Right ventricle myocardium inferior (tissue), 1 donor: Measurements from ENCODE around the gene HIRA. TPM values are rescaled to one million over a fixed set of nuclear protein-coding genes. Genes with fewer than 3 reads are reported as not detected.
A peak's percentile ranks its signal among the peaks of the same experiment; 100 is the strongest.

ENCODE experiments used
- ATAC-seq: fragments of 200-7000 bp; cut with Tn5 transposase; one replicate; pipeline ENCODE4 v1.9.1; 2020; ENCODE audit warnings: mild to moderate bottlenecking, moderate library complexity
- DNase-seq: peaks from one replicate; pipeline ENCODE4 v3.0.0; 2021; ENCODE audit errors: missing footprints
- intact Hi-C: fragments of 100-400 bp; cut with DNase I; formaldehyde crosslinking; loops from one replicate; pipeline ENCODE4 v1.11.0; 2022
- long read RNA-seq: library from polyadenylated mRNA; unstranded; transcript quantifications from one replicate; pipeline ENCODE4 v2.0.0, GENCODE V29; 2021
- total RNA-seq: library from RNA; stranded (reverse); fragmentation: NEBNext Ultra II Directional; extraction: Animal tissue kit (Norgen Biotek cat#: 25700); gene quantifications from one replicate; pipeline ENCODE4 v1.2.1, GENCODE V29; 2021
- donor health status: DM: no; HTN: yes; CAD: no; lungs with severe emphysema.

Gene HIRA, protein sequence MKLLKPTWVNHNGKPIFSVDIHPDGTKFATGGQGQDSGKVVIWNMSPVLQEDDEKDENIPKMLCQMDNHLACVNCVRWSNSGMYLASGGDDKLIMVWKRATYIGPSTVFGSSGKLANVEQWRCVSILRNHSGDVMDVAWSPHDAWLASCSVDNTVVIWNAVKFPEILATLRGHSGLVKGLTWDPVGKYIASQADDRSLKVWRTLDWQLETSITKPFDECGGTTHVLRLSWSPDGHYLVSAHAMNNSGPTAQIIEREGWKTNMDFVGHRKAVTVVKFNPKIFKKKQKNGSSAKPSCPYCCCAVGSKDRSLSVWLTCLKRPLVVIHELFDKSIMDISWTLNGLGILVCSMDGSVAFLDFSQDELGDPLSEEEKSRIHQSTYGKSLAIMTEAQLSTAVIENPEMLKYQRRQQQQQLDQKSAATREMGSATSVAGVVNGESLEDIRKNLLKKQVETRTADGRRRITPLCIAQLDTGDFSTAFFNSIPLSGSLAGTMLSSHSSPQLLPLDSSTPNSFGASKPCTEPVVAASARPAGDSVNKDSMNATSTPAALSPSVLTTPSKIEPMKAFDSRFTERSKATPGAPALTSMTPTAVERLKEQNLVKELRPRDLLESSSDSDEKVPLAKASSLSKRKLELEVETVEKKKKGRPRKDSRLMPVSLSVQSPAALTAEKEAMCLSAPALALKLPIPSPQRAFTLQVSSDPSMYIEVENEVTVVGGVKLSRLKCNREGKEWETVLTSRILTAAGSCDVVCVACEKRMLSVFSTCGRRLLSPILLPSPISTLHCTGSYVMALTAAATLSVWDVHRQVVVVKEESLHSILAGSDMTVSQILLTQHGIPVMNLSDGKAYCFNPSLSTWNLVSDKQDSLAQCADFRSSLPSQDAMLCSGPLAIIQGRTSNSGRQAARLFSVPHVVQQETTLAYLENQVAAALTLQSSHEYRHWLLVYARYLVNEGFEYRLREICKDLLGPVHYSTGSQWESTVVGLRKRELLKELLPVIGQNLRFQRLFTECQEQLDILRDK
- total RNA-seq: 17.4 TPM
- long read RNA-seq, partial matches to known transcripts: 6 of 7 reads
- long read RNA-seq, other reads (novel, unspliced or antisense): 1 of 7 reads

DNA sequence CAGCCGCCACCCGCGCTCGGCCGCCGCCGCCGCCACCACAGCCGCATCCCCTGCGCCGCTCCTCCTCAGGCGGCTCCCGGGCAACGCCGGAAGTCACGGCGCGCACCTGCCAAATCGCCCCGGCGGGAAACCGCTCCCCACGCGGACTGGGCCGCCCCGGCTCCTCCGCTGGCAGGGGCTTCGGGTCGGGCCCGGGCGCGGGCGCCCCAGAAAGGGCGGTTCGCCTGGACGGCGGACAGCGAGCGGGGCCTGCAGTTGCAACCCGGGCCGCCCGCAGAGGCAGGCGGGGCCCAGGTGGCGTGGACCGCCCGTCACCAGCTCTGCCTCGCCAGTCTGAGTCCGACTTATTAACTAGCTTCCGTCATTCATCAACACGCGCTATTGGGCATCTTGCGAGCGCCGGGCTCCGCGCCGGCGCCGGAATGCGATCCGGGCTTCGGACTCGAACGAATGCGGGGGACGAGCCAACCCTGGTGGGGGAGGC, at the start of gene HIRA:
Gene HIRA, minus strand, starts transcription at position 85 of the 484 bp plus-strand sequence. CDS start 257 bp downstream, outside the sequence.
- intact Hi-C loops: loop anchor here (1.0 to 10.0 kb wide), 4 partner anchors 16 to 287 kb away; partner anchors contain the start of genes C22orf39, CDC45, CLTCL1 and ESS2
- peak; percentile 93 for DNase-seq
- peak; percentile 76 for ATAC-seq

DNA sequence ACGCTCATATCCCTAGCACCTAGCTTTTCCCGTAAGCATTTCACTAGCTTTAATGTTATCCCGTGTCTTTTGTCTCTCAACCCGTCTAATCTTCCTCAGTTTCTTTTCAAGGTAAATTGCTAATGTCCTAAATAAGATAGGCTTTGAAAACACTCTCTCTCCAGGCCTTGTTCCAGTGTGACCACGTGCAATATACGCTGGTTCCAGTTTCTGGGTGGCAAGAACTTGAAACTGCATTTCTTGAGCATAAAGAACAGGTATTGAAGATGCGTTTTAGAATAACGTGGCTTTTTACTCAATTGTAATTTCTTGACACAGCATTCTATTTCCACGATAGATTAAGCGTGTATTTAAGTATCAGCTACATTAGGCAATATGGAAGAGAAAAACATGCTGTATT, 49.3 kb upstream of the HIRA start:
- intact Hi-C loops: no loop called here
- ATAC-seq: no peak
- DNase-seq: no peak

DNA sequence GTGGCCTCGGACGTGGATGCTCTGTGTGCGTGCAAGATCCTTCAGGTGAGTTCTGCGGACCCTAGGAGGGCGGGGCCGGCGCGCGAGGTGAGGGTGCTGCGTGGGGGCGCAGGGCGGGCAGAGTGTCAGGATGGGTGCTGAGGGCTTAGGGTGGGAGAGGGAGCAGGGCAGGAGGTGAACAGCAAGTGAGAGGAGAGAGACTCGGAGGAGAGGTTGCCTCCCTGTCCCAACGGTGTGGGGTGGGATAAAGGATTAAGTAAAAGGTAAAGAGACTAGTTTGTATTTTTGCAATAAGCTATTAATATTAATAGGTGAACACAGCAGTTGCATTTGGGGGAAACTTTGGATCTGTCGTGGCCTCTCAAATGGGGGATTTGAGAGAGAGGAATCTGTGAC, 48.6 kb upstream of the HIRA start:
- ATAC-seq (no peak), DNase-seq (no peak)
- intact Hi-C loops: no loop called here

DNA sequence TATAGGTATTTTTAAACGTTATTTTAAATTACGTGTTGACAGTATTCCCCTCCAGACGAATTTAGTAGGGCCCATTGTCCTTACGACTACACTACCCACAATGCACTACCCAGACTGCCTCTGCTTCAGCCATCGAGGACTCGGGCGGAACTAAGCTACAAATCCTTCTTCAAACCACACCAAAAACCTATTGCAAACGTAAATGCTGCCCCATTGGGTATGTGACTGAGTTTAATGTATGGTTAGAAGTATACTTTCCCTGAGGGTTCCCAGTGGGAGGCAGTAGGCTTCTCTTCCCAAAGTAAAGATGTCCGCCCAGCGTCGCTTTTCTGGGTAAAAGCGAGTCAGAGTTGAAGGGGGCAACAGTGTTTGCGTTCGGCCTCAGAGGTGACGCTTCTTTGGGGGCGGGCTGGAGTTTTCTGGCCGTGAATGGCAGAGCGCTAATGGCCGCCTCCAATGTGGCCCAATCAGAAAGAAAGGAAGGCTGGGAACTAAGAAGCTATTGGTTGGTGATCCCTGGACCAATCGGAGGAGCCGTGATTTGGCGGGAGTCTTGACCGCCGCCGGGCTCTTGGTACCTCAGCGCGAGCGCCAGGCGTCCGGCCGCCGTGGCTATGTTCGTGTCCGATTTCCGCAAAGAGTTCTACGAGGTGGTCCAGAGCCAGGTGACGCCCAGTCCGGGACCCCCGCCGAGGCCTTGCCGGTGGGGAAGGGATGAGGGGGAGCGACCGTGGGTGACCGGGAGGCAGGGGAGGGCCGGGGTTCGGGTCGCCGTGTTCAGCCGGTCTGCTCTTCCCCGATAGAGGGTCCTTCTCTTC, 48.0 kb upstream of the HIRA start, which contains the start of gene CDC45:
Gene CDC45, plus strand, starts transcription at position 566 of the 818 bp plus-strand sequence. Its CDS starts 49 bp downstream, at position 615.
- ATAC-seq (peak; percentile 97), DNase-seq (peak; percentile 97)
- intact Hi-C loops: loop anchor here (2.0 to 5.0 kb wide), 3 partner anchors 47 to 357 kb away; partner anchors contain the start of genes CLTCL1, DGCR2 and MRPL40

DNA sequence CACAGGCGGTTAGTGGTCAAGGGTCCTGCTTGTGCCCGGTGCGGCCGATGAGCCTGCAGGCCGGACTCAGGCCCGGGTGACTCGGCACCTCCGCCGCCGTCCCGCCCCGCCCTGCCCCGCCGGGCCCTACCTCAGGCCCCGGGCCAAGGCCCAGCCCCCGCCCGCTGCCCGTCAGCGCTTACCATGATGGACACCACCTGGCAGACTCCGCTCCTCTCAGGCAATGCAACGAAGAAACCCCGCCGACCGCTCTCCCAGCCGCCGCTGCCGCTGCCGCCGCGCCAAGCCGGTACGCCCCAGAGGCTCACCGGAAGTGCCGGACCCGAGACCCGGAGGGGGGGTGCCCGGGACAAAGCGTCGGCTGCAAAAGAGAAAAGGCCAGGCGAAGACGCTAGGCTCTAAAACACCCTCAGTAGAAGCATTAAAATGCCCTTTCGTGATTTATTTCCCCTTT, 47.4 kb upstream of the HIRA start, which contains the start of gene UFD1:
Gene UFD1, minus strand, starts transcription at position 293 of the 454 bp plus-strand sequence. Its CDS starts 108 bp downstream, at position 185.
- intact Hi-C loops: loop anchor here (2.0 to 5.0 kb wide), 3 partner anchors 46 to 357 kb away; partner anchors contain the start of genes CLTCL1, DGCR2 and MRPL40
- ATAC-seq (peak; percentile 82), DNase-seq (peak; percentile 93)

DNA sequence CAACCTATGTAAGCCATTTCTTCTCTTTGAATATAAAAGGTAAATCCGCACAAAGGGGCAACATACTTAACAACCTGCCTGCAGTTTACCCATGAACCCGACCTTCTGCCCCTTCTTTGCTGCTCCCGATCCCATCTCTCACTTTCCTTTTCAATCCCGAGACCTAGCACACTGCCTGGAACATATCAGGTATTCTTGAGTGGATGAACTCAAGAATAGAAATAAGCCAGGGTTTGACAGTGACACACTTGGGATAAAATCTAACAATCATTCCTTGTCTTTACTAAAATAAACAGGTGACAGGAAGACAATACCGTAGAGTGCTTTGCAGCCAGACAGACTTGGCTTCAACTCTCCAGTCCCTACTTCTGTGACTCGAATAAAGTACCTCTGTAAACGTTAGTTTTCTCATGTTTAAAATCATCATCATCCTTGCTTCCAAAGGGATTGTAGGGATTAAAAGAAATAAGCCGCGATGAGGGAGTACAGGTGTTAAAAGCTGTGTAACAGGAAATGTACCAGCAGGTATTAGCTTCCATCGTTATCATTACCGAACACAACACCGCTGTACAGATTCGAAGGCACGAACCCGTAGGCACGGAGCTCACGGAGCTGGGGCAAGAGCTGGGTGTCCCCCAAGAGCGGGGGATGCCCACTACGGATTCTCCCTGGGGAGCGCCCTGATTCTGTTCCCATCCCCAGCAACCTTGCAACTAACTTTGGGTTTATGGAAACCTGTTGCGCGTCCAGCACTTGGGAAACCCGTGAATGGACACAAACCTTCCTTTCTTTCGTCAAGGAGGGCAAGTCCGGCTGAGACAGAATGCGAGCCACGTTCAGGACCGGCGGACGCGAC, 46.7 kb upstream of the HIRA start:
- DNase-seq (no peak), ATAC-seq (no peak)
- intact Hi-C loops: loop anchor here (2.0 to 5.0 kb wide), 3 partner anchors 45 to 356 kb away; partner anchors contain the start of genes CLTCL1, DGCR2 and MRPL40

DNA sequence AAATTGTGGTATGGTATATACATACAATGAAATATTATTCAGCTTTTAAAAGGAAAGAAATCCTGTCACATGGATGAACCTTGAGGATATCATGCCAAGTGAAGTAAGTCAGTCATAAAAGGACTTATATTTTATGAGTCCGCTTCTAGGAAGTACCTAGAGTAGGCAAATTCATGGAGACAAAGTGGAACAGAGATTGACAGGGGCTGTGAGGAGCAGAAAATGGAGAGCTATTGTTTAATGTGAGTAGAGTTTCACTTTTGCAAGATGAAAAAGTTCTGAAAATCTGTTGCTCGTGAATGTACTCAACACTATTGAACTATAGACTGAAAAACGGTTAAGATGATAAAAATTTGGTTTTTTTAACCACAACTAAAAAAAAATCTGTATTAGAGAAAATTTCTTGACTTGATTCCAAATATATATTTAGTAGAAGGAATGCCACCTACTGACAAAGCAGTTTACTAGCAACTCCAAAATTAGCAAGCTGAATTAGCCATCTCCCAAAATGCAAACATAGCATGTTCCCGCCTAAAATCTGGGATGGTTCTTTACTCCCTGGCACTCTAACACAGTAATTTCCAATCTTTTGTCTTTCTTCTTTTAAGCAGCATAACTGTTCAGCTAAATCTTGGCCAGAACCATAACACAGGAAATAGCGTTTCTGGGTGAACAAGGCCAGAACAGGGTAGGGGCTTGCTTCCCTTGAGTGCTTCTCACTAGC, 46.0 kb upstream of the HIRA start:
- intact Hi-C loops: loop anchor here (2.0 to 5.0 kb wide), 3 partner anchors 45 to 355 kb away; partner anchors contain the start of genes CLTCL1, DGCR2 and MRPL40
- ATAC-seq (no peak), DNase-seq (no peak)

DNA sequence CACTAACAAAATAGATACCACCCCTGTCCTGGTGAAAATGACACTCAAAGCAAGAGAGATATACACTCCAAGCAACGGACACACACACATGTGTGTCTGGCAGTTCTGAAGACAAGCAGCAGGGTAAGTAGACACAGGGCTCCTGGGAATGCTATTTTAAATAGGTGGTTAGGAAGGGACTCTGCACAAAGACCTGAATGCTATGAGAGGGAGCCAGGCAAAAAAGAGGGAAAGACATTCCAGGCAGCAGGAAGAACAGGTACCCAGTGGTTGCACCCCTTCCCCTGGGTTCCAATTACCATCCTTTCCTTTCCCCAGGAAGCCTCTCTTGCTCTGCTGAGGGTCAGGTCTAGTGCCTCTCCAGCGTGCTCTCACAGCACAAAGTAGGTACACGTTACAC, 44.5 kb upstream of the HIRA start:
- no peak for DNase-seq
- ATAC-seq: no peak
- intact Hi-C loops: loop anchor here (5.0 kb wide), 2 partner anchors 184 to 354 kb away; partner anchors contain the start of genes CLTCL1 and DGCR2

DNA sequence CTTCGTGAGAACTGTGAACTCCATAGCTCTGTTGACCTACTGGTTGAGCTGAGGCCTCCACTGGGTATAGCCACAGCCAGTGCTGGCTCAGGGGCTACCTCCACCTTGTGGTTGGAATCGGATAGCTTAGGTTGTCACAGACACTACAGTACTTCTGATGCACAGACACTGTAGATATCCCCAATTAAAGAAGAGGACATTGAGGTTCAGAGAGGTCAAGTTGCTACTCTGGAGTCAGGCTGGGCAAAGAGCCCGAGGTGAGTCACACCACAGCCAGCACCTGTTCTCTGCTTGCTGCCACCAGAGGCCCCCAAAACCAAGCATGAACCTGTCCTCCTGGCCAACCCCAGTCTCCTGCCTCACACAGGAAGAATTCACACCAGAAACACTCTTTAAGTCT, 42.0 kb upstream of the HIRA start:
- intact Hi-C loops: no loop called here
- DNase-seq: no peak
- ATAC-seq: no peak

DNA sequence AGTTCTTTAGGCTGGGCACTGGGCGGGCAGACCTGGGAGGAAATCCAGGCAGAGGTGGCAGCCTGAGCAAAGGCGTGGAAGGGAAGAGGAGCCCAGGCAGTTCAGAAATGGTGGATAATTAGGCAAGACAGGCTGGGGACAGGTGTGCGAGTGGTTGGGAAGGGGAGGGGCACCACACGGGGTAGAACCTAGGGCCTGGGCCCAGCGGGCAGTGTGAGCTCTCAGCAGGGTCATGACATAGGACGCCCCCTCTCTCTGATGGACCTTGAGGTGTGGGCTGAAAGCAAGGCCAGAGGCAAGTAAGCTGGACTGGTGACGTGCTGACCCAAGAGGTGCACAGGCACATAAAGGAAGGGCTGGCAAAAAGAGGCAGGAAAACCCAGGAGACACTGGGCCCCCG, 40.7 kb upstream of the HIRA start:
- DNase-seq: no peak
- no peak for ATAC-seq
- intact Hi-C loops: no loop called here

DNA sequence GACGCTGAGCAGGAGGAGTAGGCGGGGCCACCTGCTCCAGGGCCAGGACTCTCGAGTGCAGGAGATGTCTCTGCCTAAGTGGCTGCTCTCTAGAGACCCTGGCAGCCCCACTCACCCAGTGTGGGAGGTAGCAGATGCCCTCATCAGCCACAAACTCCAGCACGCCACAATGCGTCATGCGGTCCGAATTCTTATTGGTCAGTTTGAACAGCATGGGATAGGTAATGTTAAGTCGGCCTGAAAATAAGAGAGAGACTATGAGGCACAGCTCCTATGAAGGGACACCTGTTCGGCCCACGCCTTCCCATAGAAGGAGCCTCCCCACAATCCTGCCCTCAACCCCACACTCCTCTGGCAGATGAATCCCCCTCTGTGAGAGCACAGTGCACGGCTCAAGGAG, 40.0 kb upstream of the HIRA start:
- DNase-seq (no peak), ATAC-seq (no peak)
- intact Hi-C loops: no loop called here

DNA sequence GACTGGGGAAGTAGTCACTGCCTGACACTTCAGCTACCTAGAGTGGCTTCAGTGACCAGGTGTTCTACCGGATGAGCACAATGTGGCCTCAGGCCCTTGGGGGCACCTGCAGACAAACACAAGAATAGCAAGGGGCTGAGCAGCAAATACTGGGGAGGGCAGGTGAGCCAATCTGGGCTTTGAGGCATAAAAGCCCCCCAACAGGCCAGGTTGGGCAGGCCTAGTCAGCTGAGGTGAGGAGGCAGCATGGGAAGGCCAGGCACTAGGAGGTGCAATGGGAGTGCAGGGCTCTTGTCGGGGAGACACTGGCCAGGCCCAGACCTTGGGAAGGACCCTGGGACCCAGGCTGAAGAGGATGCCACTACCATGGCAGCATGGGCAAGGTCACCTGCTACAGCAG, 38.5 kb upstream of the HIRA start:
- intact Hi-C loops: no loop called here
- DNase-seq: no peak
- no peak for ATAC-seq

DNA sequence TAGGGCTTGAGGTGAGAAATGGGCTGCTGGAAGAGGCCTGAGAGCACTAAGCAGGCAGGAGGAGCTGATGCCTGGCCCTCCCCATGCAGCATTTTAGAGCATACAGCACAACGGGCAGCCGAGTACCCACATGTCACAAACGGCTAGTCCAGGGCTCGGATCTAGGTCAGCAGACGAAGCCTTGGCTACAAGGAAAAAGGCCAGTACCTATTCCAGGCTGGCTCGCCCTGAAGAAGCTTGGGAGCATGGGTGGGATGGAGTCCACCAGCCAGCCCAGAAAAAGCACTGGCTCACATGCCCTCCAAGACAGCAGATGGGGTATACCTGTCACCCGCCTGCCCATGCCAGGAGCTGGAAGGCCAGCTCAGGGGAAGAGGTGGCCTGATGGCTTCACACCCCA, 37.9 kb upstream of the HIRA start:
- ATAC-seq: no peak
- intact Hi-C loops: no loop called here

DNA sequence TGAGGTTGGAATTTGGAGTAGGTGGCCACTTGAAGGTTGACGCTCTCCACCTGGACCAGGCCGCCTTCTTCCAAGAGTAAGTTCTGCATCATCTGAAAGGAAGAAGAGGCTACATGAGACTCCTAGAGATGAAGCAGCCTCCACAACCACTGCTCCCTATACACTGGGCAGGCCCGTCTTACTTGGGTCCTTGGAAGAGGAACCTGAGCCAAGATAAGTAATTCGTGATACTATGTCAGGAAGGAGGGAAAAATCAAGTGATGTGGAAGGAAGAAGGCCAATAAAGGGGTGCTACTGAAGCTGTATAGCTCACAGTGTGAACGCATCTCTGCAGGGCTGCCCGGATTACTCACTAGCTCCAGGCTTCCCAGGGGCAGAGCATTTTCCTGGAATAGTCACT, 36.4 kb upstream of the HIRA start:
- intact Hi-C loops: no loop called here
- DNase-seq (no peak), ATAC-seq (no peak)

More for the DNA sequence above, 37.9 kb upstream of the HIRA start:
- DNase-seq: no peak

DNA sequence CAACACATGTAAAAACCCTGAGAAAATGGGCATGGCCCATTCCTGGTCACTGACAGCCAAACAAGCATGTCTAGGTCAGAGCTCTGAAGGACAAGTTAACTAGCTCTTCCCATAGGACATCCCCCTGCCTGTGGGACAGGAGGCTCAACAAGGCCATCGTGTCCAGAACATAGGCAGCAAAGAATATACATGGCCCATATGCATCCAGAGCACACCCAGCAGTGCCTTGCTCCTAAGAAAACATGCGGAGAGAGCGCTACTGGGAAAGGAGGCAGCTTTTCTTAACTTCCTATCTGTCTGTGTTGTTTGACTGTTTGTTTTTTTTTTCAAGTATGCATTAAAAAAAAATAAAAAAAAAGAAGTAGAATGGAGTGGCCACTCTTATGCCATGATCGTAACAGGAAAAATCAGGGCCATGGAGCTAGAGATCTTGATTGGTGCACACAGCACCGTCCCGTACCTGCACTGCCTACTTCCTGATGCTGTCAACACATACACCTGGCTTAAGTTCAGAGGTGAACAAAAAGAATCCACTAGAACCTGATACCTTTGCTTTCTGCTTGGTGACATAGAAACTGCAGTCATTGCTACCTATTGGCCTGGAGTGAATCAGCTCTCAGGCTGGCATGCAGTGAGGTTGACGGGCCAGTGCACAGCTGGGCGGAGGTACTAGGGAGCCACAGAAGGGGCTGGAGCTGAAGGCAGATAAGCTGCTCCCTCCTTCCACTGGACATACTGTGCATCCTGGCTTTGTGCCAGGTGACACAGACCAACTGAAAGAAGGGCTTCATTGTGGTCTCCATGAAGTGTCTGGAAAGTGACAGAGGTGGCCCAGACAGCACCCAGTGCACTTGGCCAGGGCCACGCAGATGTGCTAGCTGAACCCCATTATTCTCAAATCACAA, 35.6 kb upstream of the HIRA start:
- DNase-seq: no peak
- no peak for ATAC-seq
- intact Hi-C loops: no loop called here
